Fibroblast of the aortic adventitia (primary cell): ENCODE data around the gene MYO5A. TPM values are rescaled to one million over a fixed set of nuclear protein-coding genes. Genes with fewer than 3 reads are reported as not detected.
"Not testable (repeated sequence)": the region's sequence is repeated elsewhere in the genome, so short reads cannot be mapped to it uniquely, and the experiment has no call there.

ENCODE experiments used
- DNase-seq: peaks from one replicate; pipeline ENCODE4 v3.0.0-alpha.2; 2010; ENCODE audit warnings: low read depth
- H3K4me3 ChIP-seq: 2 replicates; pipeline ENCODE4 v1.5.1; 2011; ENCODE audit warnings: low read depth, mild to moderate bottlenecking, control low read depth, low read length, moderate library complexity
- total RNA-seq: library from RNA; depleted of rRNA; stranded (reverse); fragments of >200 nt; gene quantifications from 2 replicates; pipeline ENCODE4 v1.2.3, GENCODE V29; 2012; ENCODE audit warnings: low replicate concordance
- TF ChIP-seq, protein P1 (sequence below): IDR thresholded peaks from 2 replicates; pipeline ENCODE4 v1.5.1; 2011; ENCODE audit warnings: mild to moderate bottlenecking, low read length, control low read depth, inconsistent platforms; ENCODE audit not compliant: insufficient read depth

Gene MYO5A
- total RNA-seq, 1 donor = 80.3 TPM

DNA sequence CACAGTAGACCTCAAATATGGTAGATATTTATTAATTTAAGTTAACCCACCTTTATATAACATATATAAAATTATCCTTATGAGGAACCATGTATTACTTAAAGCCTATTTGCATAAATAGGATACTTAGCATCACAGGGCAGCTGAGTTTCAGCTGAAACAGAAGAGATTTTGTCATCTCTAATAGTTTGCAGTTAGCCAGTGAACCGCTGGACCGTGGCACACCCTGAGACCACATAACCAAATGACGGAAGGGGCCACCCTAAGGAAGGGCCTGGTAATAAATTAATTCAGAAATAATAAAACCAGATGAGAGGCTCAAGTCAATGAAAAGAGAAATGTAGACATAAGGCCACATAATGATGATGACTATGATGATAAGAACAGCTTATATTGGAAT lies 107.7 kb downstream of the MYO5A start:
- no peak for DNase-seq
- TF ChIP-seq, protein P1, sequence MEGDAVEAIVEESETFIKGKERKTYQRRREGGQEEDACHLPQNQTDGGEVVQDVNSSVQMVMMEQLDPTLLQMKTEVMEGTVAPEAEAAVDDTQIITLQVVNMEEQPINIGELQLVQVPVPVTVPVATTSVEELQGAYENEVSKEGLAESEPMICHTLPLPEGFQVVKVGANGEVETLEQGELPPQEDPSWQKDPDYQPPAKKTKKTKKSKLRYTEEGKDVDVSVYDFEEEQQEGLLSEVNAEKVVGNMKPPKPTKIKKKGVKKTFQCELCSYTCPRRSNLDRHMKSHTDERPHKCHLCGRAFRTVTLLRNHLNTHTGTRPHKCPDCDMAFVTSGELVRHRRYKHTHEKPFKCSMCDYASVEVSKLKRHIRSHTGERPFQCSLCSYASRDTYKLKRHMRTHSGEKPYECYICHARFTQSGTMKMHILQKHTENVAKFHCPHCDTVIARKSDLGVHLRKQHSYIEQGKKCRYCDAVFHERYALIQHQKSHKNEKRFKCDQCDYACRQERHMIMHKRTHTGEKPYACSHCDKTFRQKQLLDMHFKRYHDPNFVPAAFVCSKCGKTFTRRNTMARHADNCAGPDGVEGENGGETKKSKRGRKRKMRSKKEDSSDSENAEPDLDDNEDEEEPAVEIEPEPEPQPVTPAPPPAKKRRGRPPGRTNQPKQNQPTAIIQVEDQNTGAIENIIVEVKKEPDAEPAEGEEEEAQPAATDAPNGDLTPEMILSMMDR = no peak
- no peak overlapping the region for H3K4me3 ChIP-seq

GRCh38 chr15:52419494-52419893 lies 109.2 kb downstream of the MYO5A start:
- H3K4me3 ChIP-seq = no peak overlapping the region
- no peak for DNase-seq
- TF ChIP-seq, protein P1 = no peak

GRCh38 chr15:52417957-52418356 lies 110.7 kb downstream of the MYO5A start:
- DNase-seq = no peak
- TF ChIP-seq, protein P1 = no peak
- no peak overlapping the region for H3K4me3 ChIP-seq

GRCh38 chr15:52417521-52417920 lies 111.2 kb downstream of the MYO5A start:
- TF ChIP-seq, protein P1 = no peak
- DNase-seq = peak; percentile 57
- no peak overlapping the region for H3K4me3 ChIP-seq

DNA sequence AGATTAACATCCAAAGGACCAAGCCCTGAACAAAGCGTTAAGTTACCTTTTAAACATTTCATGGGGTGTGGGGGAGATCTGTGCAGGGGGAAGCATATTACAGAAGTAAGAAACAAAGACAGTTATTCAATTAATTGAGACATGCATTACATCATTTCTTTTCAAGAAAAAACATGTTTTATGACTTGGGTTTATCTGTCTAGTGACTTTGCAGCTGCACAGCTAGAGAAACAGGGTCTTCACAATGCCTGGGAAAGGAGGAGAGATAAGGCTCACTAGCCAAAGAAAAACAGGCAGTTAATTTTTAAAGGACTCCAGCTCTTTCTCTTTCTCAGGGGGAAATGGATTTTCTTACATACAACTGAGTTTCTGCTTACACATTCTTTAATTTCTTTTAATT lies 112.1 kb downstream of the MYO5A start:
- DNase-seq, H3K4me3 ChIP-seq: not testable (repeated sequence)

GRCh38 chr15:52415628-52416027 lies 113.1 kb downstream of the MYO5A start:
- no peak for DNase-seq

DNA sequence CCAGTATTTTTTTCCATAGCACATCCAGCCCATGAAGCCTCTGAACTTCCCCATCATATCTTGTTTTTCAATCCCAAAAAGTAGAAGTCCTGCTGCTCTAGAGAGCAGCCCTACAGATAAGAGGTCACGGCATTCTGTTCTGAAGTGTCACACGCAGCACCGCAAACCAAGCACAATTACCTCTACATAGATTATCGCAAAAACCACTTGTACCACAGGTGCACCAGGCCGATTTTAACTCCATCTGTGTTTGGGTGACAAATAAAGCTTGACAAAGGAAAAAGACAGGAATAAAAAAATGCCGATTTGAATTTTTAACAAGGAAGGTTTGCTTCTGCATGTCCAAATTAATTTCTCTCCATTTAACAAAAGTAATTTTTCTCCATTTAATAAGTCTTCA lies 113.7 kb downstream of the MYO5A start:
- no peak overlapping the region for H3K4me3 ChIP-seq
- DNase-seq = no peak
- TF ChIP-seq, protein P1 = no peak

More at GRCh38 chr15:52415628-52416027, 113.1 kb downstream of the MYO5A start:
- TF ChIP-seq, protein P1 = no peak
- H3K4me3 ChIP-seq = no peak overlapping the region
